Measurements from ENCODE around the gene CT47C1. TPM values are rescaled to one million over a fixed set of nuclear protein-coding genes. Genes with fewer than 3 reads are reported as not detected.

The CT47C1 gene
- total and polyA plus RNA-seq, 2 of the 8 experiments (the other 6 are each of a cell fraction or from before 2014, with no cell fraction given): not detected

DNA sequence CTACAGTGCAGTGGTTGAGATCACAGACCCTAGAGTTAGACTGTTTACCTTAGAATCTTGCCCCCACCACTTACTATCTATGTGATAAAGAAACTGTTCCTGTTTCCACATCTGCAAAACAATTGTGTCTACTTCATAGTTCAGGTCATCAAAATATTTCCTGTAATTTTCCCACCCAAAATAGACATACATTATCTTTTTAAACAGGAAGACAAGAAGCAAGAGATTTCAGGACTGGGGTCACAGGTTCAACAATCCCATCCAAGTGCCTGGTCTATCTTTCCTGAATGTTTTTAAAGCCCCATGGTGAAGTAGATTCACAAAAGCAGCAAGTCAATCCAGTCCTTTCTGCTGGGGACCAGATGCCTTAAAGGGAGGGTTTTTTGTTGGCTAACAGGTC lies 41.8 kb upstream of the CT47C1 start (continued):
- no peak for TF ChIP-seq CHD7 (IDR thresholded peaks at IDR 0.05; ENCODE audit: insufficient replicate concordance, low read length)
